Mucosa of rectum (tissue), 2 donors: ENCODE results near the gene HACD2.

Experiments
- H3K27ac ChIP-seq, 2 donors: one replicate each; pipeline ENCODE4 v1.7.0; 2013; ENCODE audit warnings: inconsistent platforms in 2 of 2, low read depth in 2 of 2, low read length in 2 of 2
- H3K27me3 ChIP-seq, 2 donors: one replicate each; pipeline ENCODE4 v1.7.0; 2013; ENCODE audit warnings: low read length in 2 of 2; ENCODE audit not compliant: control insufficient read depth in 2 of 2, insufficient read depth in 2 of 2
- H3K36me3 ChIP-seq, 2 donors: one replicate each; pipeline ENCODE4 v1.7.0; 2013; ENCODE audit warnings: low read length in 2 of 2; ENCODE audit not compliant: control insufficient read depth in 2 of 2, insufficient read depth in 2 of 2
- H3K4me1 ChIP-seq, 2 donors: one replicate each; pipeline ENCODE4 v1.7.0; 2013; ENCODE audit warnings: low read length in 2 of 2, mild to moderate bottlenecking in 1 of 2; ENCODE audit not compliant: control insufficient read depth in 2 of 2, insufficient read depth in 2 of 2
- H3K4me3 ChIP-seq, 2 donors: one replicate each; pipeline ENCODE4 v1.7.0; 2013; ENCODE audit warnings: low read length in 2 of 2
- H3K9ac ChIP-seq, 2 donors: one replicate each; pipeline ENCODE4 v1.7.0; 2013; ENCODE audit warnings: low read length in 2 of 2, low read depth in 1 of 2, mild to moderate bottlenecking in 1 of 2
- H3K9me3 ChIP-seq, 2 donors: one replicate each; pipeline ENCODE4 v1.7.0; 2013; ENCODE audit warnings: low read length in 2 of 2; ENCODE audit not compliant: control insufficient read depth in 2 of 2
- donor health status: healthy.
- donor health status: Normal muscosa, but diverticular disease.

The HACD2 gene, protein sequence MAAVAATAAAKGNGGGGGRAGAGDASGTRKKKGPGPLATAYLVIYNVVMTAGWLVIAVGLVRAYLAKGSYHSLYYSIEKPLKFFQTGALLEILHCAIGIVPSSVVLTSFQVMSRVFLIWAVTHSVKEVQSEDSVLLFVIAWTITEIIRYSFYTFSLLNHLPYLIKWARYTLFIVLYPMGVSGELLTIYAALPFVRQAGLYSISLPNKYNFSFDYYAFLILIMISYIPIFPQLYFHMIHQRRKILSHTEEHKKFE

DNA sequence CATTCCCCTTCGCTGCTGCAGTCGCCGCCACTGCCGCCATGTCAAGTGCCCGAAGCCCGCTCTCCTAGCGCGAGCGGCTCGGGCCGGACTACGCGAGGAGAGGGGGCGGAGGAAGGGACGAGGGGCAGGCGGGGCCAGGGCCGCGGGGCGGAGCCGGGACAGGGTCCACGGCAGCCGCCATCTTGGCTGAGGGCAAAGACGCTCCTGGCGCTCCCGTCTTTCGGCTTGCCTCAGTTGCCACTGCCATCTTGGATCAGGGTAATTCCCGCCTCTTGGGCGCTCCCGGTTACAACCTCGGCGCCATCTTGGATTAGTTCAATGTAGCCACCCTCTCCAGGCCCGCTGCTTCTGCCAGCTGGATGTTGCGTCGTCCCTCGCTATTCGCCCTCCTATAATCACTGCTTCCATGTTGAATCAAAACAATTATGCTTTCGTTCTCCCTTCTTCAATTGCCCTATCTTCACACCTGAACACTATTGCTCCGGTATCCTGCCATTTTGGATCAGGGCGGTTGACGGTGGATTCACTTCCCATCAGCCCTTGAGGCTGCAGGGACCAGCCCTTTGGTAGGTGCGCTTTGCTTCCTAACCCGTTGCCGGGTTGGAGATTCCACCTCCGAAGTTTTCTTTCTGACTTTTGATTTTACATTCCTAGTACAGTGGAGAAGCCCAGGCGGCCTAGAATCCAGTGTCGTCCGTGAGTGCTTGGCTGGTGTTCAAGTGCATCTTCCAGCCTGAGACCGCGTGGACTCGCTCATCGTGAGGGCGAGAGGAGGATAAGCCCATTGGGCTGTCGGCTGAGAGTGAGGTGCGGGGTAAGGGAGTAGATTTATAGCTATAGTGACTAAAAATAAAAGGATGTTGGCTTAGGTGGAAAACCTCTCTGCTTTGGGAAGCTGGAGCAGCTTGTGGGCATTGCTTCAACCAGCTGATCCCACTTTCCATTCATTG lies at the start of gene HACD2:
HACD2 (minus strand) TSS at position 66 of the 950 bp plus-strand sequence; CDS start at position 40, 26 bp downstream.
- H3K9ac ChIP-seq: peak within 1 kb of the TSS; percentile 71 to 84
- H3K9me3 ChIP-seq: no peaks in the 10 kb centered on the region
- no peaks in the 10 kb centered on the region for H3K27me3 ChIP-seq
- peak within 1 kb of the TSS; percentile 94 to 95 for H3K27ac ChIP-seq
- peaks cover 2 to 8% of the 10 kb centered on the region in 2 donors for H3K36me3 ChIP-seq
- peaks cover 6 to 12% of the 10 kb centered on the region in 2 donors for H3K4me1 ChIP-seq
- peak within 1 kb of the TSS; percentile 80 to 97 for H3K4me3 ChIP-seq

DNA sequence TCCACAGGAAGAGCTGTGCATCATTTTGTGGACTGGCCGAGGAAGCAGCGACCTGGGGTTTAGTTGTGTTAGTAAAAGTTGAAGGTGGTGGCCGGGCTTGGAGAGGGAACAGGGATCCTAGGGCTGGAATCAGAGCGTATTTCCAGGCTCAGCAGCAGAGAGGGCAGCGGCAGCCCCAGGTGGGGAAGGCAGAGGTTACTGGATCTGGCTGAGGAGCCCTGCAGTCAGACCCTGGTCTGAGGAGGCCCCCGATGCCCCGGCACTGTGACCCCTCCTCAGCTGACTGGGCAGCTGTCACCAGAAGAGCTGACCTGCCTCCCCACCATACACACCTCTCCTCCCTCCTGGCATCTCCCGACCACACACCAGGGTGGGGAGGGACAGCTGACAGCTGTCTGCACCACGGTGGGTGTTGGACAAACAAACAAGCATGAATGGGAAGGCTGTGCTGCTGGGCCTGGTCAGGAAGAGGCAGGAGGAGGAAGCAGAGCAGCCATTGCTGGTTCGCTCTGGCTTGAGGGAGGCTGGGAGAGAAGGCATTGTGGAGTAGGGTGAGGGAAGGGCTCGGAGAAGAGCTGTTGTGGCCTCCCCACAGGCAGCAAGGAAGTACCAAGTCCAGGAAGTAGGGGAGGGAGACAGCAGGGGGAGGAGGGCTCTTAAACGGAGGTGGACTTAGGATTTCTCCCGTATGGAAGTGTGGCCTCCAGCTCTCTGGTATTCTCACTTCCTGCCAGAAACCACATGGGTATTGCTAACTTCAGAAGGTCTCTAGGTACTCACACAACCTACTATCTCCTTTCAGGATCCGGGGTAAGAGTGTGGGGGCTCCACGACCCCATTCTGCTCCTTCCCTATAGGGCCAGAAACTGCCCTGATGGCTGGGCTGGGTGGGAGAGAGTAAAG lies 49.5 kb upstream of the HACD2 start:
- Histone ChIP-seq H3K27ac (peak overlapping the region in 1 of 2 donors; percentile 23), H3K27me3 (no peaks in the 10 kb centered on the region), H3K4me1 (no peaks in the 10 kb centered on the region), H3K4me3 (no peak overlapping the region), H3K9ac (no peak overlapping the region), H3K9me3 (no peaks in the 10 kb centered on the region), H3K36me3 (peaks cover 10 to 17% of the 10 kb centered on the region in 2 donors)

DNA sequence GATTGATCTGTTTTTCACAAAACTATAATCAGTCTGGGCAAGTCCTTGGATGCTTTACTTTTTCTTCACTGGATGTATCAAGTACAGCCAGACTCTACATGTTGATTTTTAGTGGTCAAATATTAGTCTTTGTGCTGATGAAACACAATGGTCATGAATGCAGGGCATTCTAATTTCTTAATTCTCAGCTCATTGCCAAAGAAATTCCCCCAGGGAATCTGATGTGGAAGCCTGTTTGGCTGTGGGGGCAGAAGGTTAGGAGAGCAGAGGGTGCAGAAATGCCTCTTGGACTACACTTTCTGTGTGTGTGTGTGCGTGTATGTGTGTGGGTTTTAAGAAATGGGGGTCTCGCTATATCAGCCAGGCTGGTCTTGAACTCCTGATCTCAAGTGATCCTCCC lies 48.7 kb upstream of the HACD2 start:
- peaks cover 18 to 21% of the 10 kb centered on the region in 2 donors for H3K36me3 ChIP-seq
- no peak overlapping the region for H3K27ac ChIP-seq
- no peak overlapping the region for H3K9ac ChIP-seq
- no peaks in the 10 kb centered on the region for H3K27me3 ChIP-seq
- H3K9me3 ChIP-seq: no peaks in the 10 kb centered on the region
- no peaks in the 10 kb centered on the region for H3K4me1 ChIP-seq
- no peak overlapping the region for H3K4me3 ChIP-seq

DNA sequence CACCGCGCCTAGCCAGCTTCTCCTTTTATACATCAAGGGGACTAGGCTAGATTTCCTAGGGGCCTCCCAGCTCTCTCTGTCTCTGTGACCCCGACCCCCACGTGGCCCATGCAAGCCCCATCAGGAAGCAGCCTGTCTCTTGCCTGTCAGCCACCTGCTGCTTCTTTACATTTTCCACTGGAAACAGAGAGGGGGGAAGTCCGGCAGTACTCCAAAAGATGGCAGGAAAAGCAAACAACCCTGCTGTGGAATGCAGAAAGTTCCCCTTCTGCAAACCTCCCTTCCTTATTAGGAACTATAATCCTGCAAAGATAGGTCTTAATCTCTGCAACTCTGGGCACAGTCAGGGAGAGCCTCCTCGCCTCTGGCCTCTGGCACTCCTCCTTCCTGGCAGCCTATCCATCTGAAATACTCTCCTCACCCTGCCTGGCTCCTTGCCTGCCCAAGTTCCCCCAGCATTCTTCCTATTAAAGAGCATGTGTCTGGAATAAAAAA lies 47.4 kb upstream of the HACD2 start:
- Histone ChIP-seq H3K9me3 (no peaks in the 10 kb centered on the region), H3K4me3 (no peak overlapping the region), H3K36me3 (peaks cover 16 to 21% of the 10 kb centered on the region in 2 donors), H3K27ac (no peak overlapping the region), H3K9ac (no peak overlapping the region), H3K27me3 (no peaks in the 10 kb centered on the region), H3K4me1 (no peaks in the 10 kb centered on the region)

DNA sequence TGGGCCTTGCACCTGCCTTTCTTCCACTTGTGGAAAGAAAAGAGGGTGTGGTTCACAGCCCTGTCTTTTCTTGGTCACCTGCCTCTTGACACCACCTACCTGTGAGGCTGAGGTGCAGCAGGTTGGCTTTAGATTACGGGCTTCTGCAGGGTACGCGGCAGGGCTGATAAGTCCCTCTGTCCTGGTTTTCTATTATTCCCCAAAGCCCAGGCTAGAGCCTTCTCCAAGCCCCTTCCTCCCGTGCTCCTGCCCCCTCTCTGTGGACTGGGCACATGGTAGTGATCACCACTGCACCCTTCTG lies 44.8 kb upstream of the HACD2 start:
- peaks cover 14 to 31% of the 10 kb centered on the region in 2 donors for H3K36me3 ChIP-seq
- H3K27me3 ChIP-seq: no peaks in the 10 kb centered on the region
- H3K4me3 ChIP-seq: no peak overlapping the region
- no peak overlapping the region for H3K9ac ChIP-seq
- no peaks in the 10 kb centered on the region for H3K4me1 ChIP-seq
- no peaks in the 10 kb centered on the region for H3K9me3 ChIP-seq
- no peak overlapping the region for H3K27ac ChIP-seq

DNA sequence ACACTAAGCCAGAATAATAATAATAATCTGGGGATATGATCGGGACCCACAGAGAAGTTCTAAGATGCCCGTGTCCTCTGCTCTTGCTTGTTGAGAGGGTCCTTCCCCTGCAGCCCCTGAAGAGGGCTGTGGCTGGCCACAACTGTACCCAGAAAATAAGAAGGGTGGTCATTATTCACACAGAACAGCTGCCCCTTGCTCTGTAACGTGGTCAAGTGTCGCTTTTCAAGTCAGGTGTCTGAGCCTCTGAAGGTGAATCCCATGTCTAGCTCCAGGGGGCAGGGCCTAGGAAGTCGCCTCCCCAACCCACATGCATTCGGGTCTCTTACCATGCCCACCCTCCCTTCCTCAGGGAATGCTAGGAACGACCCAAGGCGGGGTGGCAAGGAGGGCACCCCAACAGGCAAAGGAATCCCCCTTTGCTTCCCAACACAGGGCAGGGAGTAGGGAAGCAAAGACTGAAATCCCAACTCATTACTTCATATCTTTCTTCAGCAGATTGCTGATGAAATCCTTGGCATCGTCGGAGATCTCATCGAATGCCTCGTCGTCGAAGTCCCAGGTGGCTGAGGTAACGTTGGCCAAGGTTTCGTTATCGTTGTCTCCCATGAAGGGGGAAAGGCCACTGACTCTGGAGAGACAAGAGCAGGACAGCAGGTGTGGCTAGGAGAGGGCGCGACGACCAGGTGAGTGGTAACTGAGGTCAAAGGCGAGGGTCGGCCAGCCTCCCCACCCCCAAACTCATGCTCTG lies 44.3 kb upstream of the HACD2 start:
- Histone ChIP-seq H3K4me3 (no peak overlapping the region), H3K27ac (no peak overlapping the region), H3K9ac (no peak overlapping the region)

DNA sequence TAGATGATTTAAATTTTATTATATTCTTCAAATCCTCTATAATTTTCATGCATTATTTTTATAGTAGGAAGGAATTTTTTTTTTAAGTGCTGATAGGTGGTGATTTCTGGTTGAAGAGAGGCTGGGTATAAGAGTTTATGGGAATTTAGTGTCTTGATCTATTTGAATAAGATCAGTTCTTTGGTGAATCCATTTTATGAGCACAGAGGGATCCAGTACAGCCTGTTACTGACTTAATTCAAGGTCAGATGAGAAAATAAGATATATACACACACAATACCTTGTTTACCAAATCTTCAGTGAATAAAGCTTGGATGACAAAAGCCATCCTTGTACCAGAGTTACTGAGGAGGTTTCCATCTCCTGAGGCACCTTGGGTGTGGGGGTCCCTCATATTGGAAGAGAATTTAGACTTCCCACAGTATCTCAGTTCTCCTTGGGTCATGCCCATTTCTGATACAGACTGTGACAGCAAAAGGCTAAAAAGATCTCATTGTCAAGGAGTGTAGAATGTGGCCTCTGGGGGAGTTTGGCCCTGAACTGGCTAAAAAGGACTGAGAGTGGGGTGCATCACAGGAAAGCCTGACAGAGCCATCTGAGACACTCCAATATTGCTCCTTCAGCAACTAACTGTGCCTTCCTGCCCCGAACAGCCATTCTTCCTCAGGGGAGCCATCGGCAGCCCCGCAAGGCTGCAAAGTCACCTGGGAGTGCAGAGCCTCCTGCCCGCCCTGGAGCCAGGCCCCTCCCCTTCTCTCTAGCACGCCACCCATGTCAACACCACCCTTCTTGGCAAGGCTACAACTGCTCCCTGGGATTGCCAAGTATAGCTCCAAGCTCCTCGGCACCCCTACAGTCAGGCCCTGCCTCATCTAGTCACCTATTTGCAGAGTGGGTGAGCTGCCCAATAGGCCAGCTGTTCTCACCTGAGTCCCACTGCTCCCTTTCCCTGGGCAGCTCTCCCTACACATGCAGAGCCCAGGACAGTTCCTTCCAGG lies 43.1 kb upstream of the HACD2 start:
- Histone ChIP-seq H3K36me3 (peaks cover 13 to 31% of the 10 kb centered on the region in 2 donors), H3K4me1 (no peaks in the 10 kb centered on the region), H3K27ac (no peak overlapping the region), H3K27me3 (no peaks in the 10 kb centered on the region), H3K4me3 (no peak overlapping the region), H3K9me3 (no peaks in the 10 kb centered on the region), H3K9ac (no peak overlapping the region)

More for the DNA sequence above, 44.3 kb upstream of the HACD2 start:
- Histone ChIP-seq H3K4me1 (no peaks in the 10 kb centered on the region), H3K27me3 (no peaks in the 10 kb centered on the region), H3K9me3 (no peaks in the 10 kb centered on the region), H3K36me3 (peaks cover 11 to 31% of the 10 kb centered on the region in 2 donors)

DNA sequence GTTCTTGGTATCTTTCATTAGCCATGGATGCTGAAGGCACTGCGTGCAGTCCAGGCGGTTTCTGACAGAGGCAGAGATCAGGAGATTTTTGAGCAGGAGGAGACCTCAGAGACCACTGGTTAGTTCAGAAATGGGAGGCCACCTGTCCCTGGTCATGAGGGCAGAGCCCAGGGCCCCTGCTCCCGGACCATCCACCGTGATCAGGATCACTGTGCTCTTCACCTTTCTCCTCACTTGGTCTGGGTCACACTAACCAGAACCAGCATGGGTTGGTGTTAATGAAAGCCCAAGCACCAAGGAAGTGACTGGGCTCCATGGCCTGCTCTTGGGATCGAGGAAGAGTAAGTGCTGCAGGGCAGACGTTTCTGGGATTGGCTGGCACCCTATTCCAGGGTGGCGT lies 42.0 kb upstream of the HACD2 start:
- H3K36me3 ChIP-seq: peaks cover 14 to 33% of the 10 kb centered on the region in 2 donors
- no peak overlapping the region for H3K9ac ChIP-seq
- H3K27ac ChIP-seq: no peak overlapping the region
- H3K4me1 ChIP-seq: no peaks in the 10 kb centered on the region
- H3K4me3 ChIP-seq: no peak overlapping the region
- no peaks in the 10 kb centered on the region for H3K27me3 ChIP-seq
- no peaks in the 10 kb centered on the region for H3K9me3 ChIP-seq
